H1 (cell line): ENCODE results near the gene HOXB4. TPM values are rescaled to one million over a fixed set of nuclear protein-coding genes. Genes with fewer than 3 reads are reported as not detected.
A peak's percentile ranks its signal among the peaks of the same experiment; 100 is the strongest.

ENCODE experiments used
- CTCF ChIA-PET: fragments of 300-600 bp; sonication (Branson Sonifier 250); formaldehyde crosslinking; loops from one replicate; lab custom pipeline; 2021; ENCODE audit not compliant: partially characterized antibody; lab: Charles Lee
- POLR2A ChIA-PET: fragments of 300-600 bp; sonication (Branson Sonifier 250); formaldehyde crosslinking; loops from one replicate; lab custom pipeline; 2021; ENCODE audit warnings: inconsistent platforms; ENCODE audit not compliant: partially characterized antibody; lab: Charles Lee
- DNase-seq, 2 experiments: peaks; one replicate each; pipeline versions ENCODE4 v3.0.0 to v3.0.0-alpha.2; 2010 to 2022; ENCODE audit warnings: low spot score in 2 of 2, low read depth in 1 of 2, mixed read lengths in 1 of 2
- FAIRE-seq: peaks from 2 replicates; lab custom pipeline; 2011; peaks lifted over from hg19 to GRCh38; lab: Jason Lieb, UNC
- H2AFZ ChIP-seq: 2 replicates; pipeline ENCODE4 v1.8.1; 2012; ENCODE audit warnings: low read length, inconsistent platforms
- H2AK5ac ChIP-seq: 2 replicates; pipeline ENCODE4 v1.6.1; 2013; ENCODE audit warnings: low read depth, low read length
- H2BK120ac ChIP-seq: replicated peaks from 2 replicates; pipeline ENCODE3; 2013; ENCODE audit warnings: low read depth, low read length, inconsistent platforms
- H2BK12ac ChIP-seq: 2 replicates; pipeline ENCODE4 v1.6.1; 2013; ENCODE audit warnings: low read depth, low read length
- H2BK15ac ChIP-seq: 2 replicates; pipeline ENCODE4 v1.6.1; 2013; ENCODE audit warnings: low read length
- H2BK20ac ChIP-seq: 2 replicates; pipeline ENCODE4 v1.6.1; 2013; ENCODE audit warnings: low read length
- H2BK5ac ChIP-seq: 2 replicates; pipeline ENCODE4 v1.6.1; 2013; ENCODE audit warnings: low read depth, low read length
- H3K14ac ChIP-seq: 2 replicates; pipeline ENCODE4 v1.6.1; 2013; ENCODE audit warnings: inconsistent platforms; ENCODE audit not compliant: insufficient read length
- H3K18ac ChIP-seq: 2 replicates; pipeline ENCODE4 v1.6.1; 2013; ENCODE audit warnings: low read length; ENCODE audit errors: extremely low read depth
- H3K23ac ChIP-seq: 2 replicates; pipeline ENCODE4 v1.6.1; 2013; ENCODE audit warnings: inconsistent platforms; ENCODE audit not compliant: insufficient read length
- H3K23me2 ChIP-seq: 2 replicates; pipeline ENCODE4 v1.6.1; 2013; ENCODE audit warnings: low read depth, low read length
- H3K27ac ChIP-seq: 2 replicates; pipeline ENCODE4 v1.6.1; 2011; ENCODE audit warnings: low read depth, low read length, inconsistent platforms
- H3K27me3 ChIP-seq, 4 experiments: replicated peaks in 1 of 4; 1 replicate in 1 of 4; 2 replicates in 3 of 4; pipeline versions ENCODE4 v1.6.1 to v1.8.1; 2011 to 2013; ENCODE audit warnings: low read length in 3 of 4, mild to moderate bottlenecking in 3 of 4, inconsistent platforms in 2 of 4, mixed read lengths in 2 of 4, moderate library complexity in 1 of 4; ENCODE audit not compliant: control insufficient read depth in 3 of 4, insufficient read depth in 3 of 4; ENCODE audit errors: extremely low read depth in 1 of 4
- H3K36me3 ChIP-seq, 4 experiments: 2 replicates each; pipeline versions ENCODE4 v1.6.1 to v1.8.1; 2011 to 2013; ENCODE audit warnings: mild to moderate bottlenecking in 4 of 4, low read length in 3 of 4, moderate library complexity in 2 of 4, control low read depth in 1 of 4, inconsistent platforms in 1 of 4; ENCODE audit not compliant: insufficient read depth in 4 of 4, control insufficient read depth in 2 of 4
- H3K4ac ChIP-seq: replicated peaks from 2 replicates; pipeline ENCODE3; 2013; ENCODE audit warnings: low read length, low read depth, mixed read lengths, inconsistent platforms; ENCODE audit not compliant: insufficient read length
- H3K4me1 ChIP-seq, 4 experiments: replicated peaks in 1 of 4; 1 replicate in 1 of 4; 2 replicates in 3 of 4; pipeline versions ENCODE4 v1.6.1 to v1.8.1; 2011 to 2013; ENCODE audit warnings: low read length in 3 of 4, inconsistent platforms in 2 of 4, mixed read lengths in 1 of 4; ENCODE audit not compliant: insufficient read depth in 4 of 4, control insufficient read depth in 3 of 4
- H3K4me2 ChIP-seq, 2 experiments: 2 replicates each; pipeline versions ENCODE4 v1.6.1 to v1.8.1; 2011 to 2013; ENCODE audit warnings: low read depth in 2 of 2, low read length in 2 of 2, control low read depth in 1 of 2, inconsistent platforms in 1 of 2, mild to moderate bottlenecking in 1 of 2; ENCODE audit not compliant: insufficient read depth in 1 of 2
- H3K4me3 ChIP-seq, 4 experiments: fragments of 200-600, 300-600 bp in 1 of 4; sonication (generic), shearing (Covaris generic), sonication (Bioruptor Twin) in 1 of 4; 2 replicates each; pipeline versions ENCODE4 v1.5.1 to v1.8.1; 2011 to 2016; ENCODE audit warnings: low read length in 4 of 4, low read depth in 3 of 4, control low read depth in 2 of 4, inconsistent platforms in 2 of 4, mild to moderate bottlenecking in 2 of 4, mixed read lengths in 1 of 4, moderate library complexity in 1 of 4; ENCODE audit not compliant: insufficient read depth in 2 of 4; ENCODE audit errors: extremely low read depth in 1 of 4
- H3K56ac ChIP-seq: replicated peaks from 2 replicates; pipeline ENCODE3; 2013; ENCODE audit warnings: low read depth, mild to moderate bottlenecking, mixed read lengths, low read length, inconsistent platforms; ENCODE audit not compliant: insufficient read length
- H3K79me1 ChIP-seq: 2 replicates; pipeline ENCODE4 v1.6.1; 2013; ENCODE audit warnings: low read depth, low read length, control low read depth
- H3K79me2 ChIP-seq, 2 experiments: 2 replicates each; pipeline versions ENCODE4 v1.6.1 to v1.8.1; 2012 to 2013; ENCODE audit warnings: low read length in 2 of 2, mild to moderate bottlenecking in 2 of 2, inconsistent platforms in 1 of 2; ENCODE audit not compliant: insufficient read depth in 2 of 2, control insufficient read depth in 1 of 2
- H3K9ac ChIP-seq, 4 experiments: replicated peaks in 1 of 4; 1 replicate in 1 of 4; 2 replicates in 3 of 4; pipeline versions ENCODE4 v1.6.1 to v1.8.1; 2011 to 2013; ENCODE audit warnings: low read depth in 3 of 4, low read length in 3 of 4, control low read depth in 2 of 4, mild to moderate bottlenecking in 2 of 4, moderate library complexity in 2 of 4, inconsistent platforms in 1 of 4; ENCODE audit errors: extremely low read depth in 1 of 4
- H3K9me3 ChIP-seq, 2 experiments: 2 replicates each; pipeline versions ENCODE4 v1.6.1 to v1.8.1; 2012 to 2013; ENCODE audit warnings: mild to moderate bottlenecking in 2 of 2, moderate library complexity in 2 of 2, control low read depth in 1 of 2, inconsistent platforms in 1 of 2, low read depth in 1 of 2, low read length in 1 of 2, mixed read lengths in 1 of 2; ENCODE audit not compliant: insufficient read depth in 2 of 2
- H4K20me1 ChIP-seq, 2 experiments: replicated peaks in 1 of 2; 2 replicates each; pipeline versions ENCODE3 to v1.8.1; 2011 to 2013; ENCODE audit warnings: inconsistent platforms in 2 of 2, low read length in 2 of 2, mild to moderate bottlenecking in 1 of 2; ENCODE audit not compliant: insufficient read depth in 2 of 2, control insufficient read depth in 1 of 2
- H4K5ac ChIP-seq: 2 replicates; pipeline ENCODE4 v1.6.1; 2013; ENCODE audit warnings: low read length, low read depth, mixed read lengths, inconsistent platforms; ENCODE audit not compliant: insufficient read length
- H4K8ac ChIP-seq: 2 replicates; pipeline ENCODE4 v1.8.0; 2013; ENCODE audit warnings: mild to moderate bottlenecking, moderate library complexity, low read length, inconsistent platforms; ENCODE audit not compliant: insufficient read depth; ENCODE audit errors: extremely low read depth
- H4K91ac ChIP-seq: replicated peaks from 2 replicates; pipeline ENCODE3; 2013; ENCODE audit warnings: low read length, mixed read lengths, inconsistent platforms; ENCODE audit not compliant: insufficient read length
- JUN ChIP-seq: IDR thresholded peaks from 2 replicates; pipeline ENCODE4 v1.6.1; 2011; ENCODE audit warnings: low read depth, mild to moderate bottlenecking, improper control_type of control experiment, low read length
- SP1 ChIP-seq: IDR thresholded peaks from 2 replicates; pipeline ENCODE4 v1.6.1; 2011; ENCODE audit warnings: low read depth, low read length
- TCF12 ChIP-seq: IDR thresholded peaks from 2 replicates; pipeline ENCODE4 v1.6.1; 2011; ENCODE audit warnings: low read depth, mild to moderate bottlenecking, low read length
- YY1 ChIP-seq: IDR thresholded peaks from 2 replicates; pipeline ENCODE4 v1.6.1; 2011; ENCODE audit warnings: low read depth, mild to moderate bottlenecking, low read length
- WGBS, 2 experiments: shearing (Covaris generic) in 1 of 2; methylation state at CpG; one replicate each; pipeline versions ENCODE4 v1.1.6 to v1.1.7; 2013 to 2015; ENCODE audit warnings: low lambda C conversion rate in 2 of 2, mixed read lengths in 2 of 2, inconsistent platforms in 1 of 2, low coverage in 1 of 2, missing lambda C conversion rate in 1 of 2; ENCODE audit not compliant: insufficient replicate concordance in 2 of 2, insufficient coverage in 1 of 2, insufficient read length in 1 of 2; ENCODE audit errors: extremely low coverage in 1 of 2, missing lambda C conversion rate in 1 of 2; 5-methylcytosine and 5-hydroxymethylcytosine counted together
- polyA plus RNA-seq, 7 experiments: library from polyadenylated mRNA; depleted of rRNA in 3 of 7; stranded (reverse) in 5 of 7; unstranded in 2 of 7; fragments of >200 nt in 5 of 7; fragments of 200-250 nt in 2 of 7; gene quantifications; 1 replicate in 5 of 7; 2 replicates in 1 of 7; 4 replicates in 1 of 7; pipeline versions ENCODE4 v1.2.1 to v1.2.3, GENCODE V29; 2011 to 2013; ENCODE audit warnings: missing spikeins in 2 of 7, mixed read lengths in 2 of 7
- total RNA-seq: library from RNA; stranded (reverse); fragmentation: NEBNext Ultra II Directional; extraction: Animal tissue kit (Norgen Biotek cat#: 25700); gene quantifications from 2 replicates; pipeline ENCODE4 v1.2.1, GENCODE V29; 2021

Gene HOXB4
- total and polyA plus RNA-seq, 2 of the 8 experiments (the other 6 are each of a cell fraction or from before 2014, with no cell fraction given): not detected

GRCh38 chr17:48549281-48549630 lies 28.9 kb downstream of the HOXB4 start:
- Histone ChIP-seq H3K36me3 (peaks cover 0 to 3% (median 0%) of the 10 kb centered on the region in 4 experiments; a peak in 1 of 8 replicates), H3K4me2 (peak overlapping the region in 1 of 2 experiments; percentile 10; a peak in 2 of 4 replicates), H4K91ac (no peak overlapping the region), H3K23me2 (no peaks in the 10 kb centered on the region; the same call in 1 of the 2 replicates), H2AFZ (no peak overlapping the region), H3K27me3 (peaks cover 94 to 100% (median 98%) of the 10 kb centered on the region in 4 experiments), H2BK120ac (no peak overlapping the region), H3K14ac (no peak overlapping the region), H3K18ac (no peak overlapping the region), H3K23ac (no peak overlapping the region), H4K5ac (no peak overlapping the region), H3K4ac (no peak overlapping the region), H3K56ac (no peak overlapping the region), H3K79me1 (no peaks in the 10 kb centered on the region), H2BK20ac (no peak overlapping the region), H3K27ac (no peak overlapping the region), H4K20me1 (peaks cover 22% of the 10 kb centered on the region in 2 experiments), H2BK5ac (no peak overlapping the region)
- 6% methylated on average over 3 of the region's 3 CpGs; no CpG with 5 or more reads in 1 of the 2 experiments for WGBS, 2 experiments
- CTCF ChIA-PET: interaction anchor here (1.0 to 6.6 kb wide), 12 partner anchors 9 to 87 kb away, joined by 3 to 53 read pairs (median 8); partner anchors contain the start of genes HOXB1, HOXB3 and HOXB5
- FAIRE-seq: no peak
- POLR2A ChIA-PET: no interaction called here
- TF ChIP-seq TCF12 (0 out of 2 replicates have a peak, but pooled peaks have one; percentile 45), YY1 (no peak), JUN (no peak), SP1 (peak; percentile 53; the same call in 1 of the 2 replicates)
- TF ChIP-seq, all 59 proteins: peak for 2
- H3K9me3 ChIP-seq: no peaks in the 10 kb centered on the region
- H4K8ac ChIP-seq: no peak overlapping the region
- H3K4me3 ChIP-seq: no peak overlapping the region
- H3K9ac ChIP-seq: no peak overlapping the region
- DNase-seq: no peak
- H3K4me1 ChIP-seq: peaks cover 6 to 25% (median 9%) of the 10 kb centered on the region in 4 experiments
- no peak overlapping the region for H2AK5ac ChIP-seq
- no peak overlapping the region for H2BK12ac ChIP-seq
- no peak overlapping the region for H2BK15ac ChIP-seq
- H3K79me2 ChIP-seq: no peaks in the 10 kb centered on the region
